ENCODE measurements around the gene NPPB. TPM values are rescaled to one million over a fixed set of nuclear protein-coding genes. Genes with fewer than 3 reads are reported as not detected.

Gene NPPB
- total and polyA plus RNA-seq, 7 experiments from 2014 or later: not detected

DNA sequence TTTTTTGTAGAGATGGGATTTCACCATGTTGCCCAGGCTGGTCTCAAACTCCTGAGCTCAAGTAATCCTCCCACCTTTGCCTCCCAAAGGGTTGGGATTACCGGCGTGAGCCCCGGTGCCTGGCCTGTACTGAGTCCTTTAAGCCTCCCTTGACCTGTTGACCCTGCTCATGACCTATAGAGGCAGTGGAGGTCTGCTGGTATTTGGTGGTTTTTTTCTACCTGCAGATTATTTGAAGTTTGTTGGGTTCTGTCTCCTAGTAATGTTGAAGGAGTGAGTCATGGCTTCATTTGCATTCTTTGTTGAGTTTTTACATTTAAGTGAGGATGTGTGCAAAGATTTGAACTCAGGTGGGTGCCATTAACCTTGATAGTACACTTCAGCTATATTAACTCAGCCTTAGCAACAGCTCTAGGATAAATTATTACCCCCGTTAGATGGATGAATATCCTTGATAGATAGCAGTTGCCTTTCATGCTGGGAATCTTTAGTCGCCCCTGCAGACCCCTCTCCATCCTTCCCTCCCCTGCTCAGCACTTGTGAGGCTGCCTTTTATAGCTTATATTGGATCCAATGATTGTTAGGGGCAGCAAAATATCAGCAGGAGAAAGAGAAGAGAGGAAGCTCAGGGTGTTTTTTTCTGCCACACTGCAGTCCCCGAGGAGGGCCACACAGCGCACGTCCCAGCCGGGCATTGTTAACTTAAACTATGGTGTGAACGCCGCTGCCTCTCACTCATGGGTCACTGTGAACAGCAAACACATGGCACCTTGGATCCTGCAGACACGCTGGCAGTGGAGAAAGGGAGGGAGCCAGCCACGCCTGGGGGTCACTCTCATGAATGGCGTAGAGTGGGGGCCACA, 14.9 kb upstream of the NPPB start:
- no peaks in the 10 kb centered on the region for H3K36me3 Mint-ChIP-seq
- CTCF ChIA-PET: interaction anchor here (0.6 kb wide), 1 partner anchor 34 kb away, joined by 4 read pairs; no protein-coding TSS in a partner anchor

GRCh38 chr1:11872545-11872944, 13.8 kb upstream of the NPPB start:
- no peak overlapping the region for H3K27ac ChIP-seq (ENCODE audit: low read depth, low read length)
- Mint-ChIP-seq H3K9me3 (no peaks in the 10 kb centered on the region), H3K27ac (no peak overlapping the region), H3K27me3 (peaks cover 5 to 32% (median 14%) of the 10 kb centered on the region in 5 donors), H3K4me1 (peaks cover 0 to 1% (median 0%) of the 10 kb centered on the region in 7 donors), H3K36me3 (no peaks in the 10 kb centered on the region), H3K4me3 (no peak overlapping the region)
- ChIA-PET CTCF (interaction anchor here (0.6 kb wide), 1 partner anchor 35 kb away, joined by 4 read pairs; no protein-coding TSS in a partner anchor), POLR2A (no interaction called here)
- ATAC-seq: no peak
- H3K4me3 ChIP-seq (ENCODE audit: low read length): no peak overlapping the region
- no peaks in the 10 kb centered on the region for H3K4me1 ChIP-seq (ENCODE audit: control insufficient read depth in 2 of 2, insufficient read depth in 2 of 2, low read length in 2 of 2)
- DNase-seq: no peak
- H3K27me3 ChIP-seq (ENCODE audit: control insufficient read depth in 2 of 2, insufficient read depth in 2 of 2, low read length in 2 of 2): no peaks in the 10 kb centered on the region
- intact Hi-C loops (cut with micrococcal nuclease): no loop called here
- H3K36me3 ChIP-seq (ENCODE audit: control insufficient read depth in 2 of 3, insufficient read depth in 3 of 3, low read length in 3 of 3): no peaks in the 10 kb centered on the region
- no peaks in the 10 kb centered on the region for H3K9me3 ChIP-seq (ENCODE audit: control insufficient read depth in 2 of 3, low read length in 3 of 3)

More for the DNA sequence above, 14.9 kb upstream of the NPPB start:
- H3K4me1 ChIP-seq (ENCODE audit: control insufficient read depth in 2 of 2, insufficient read depth in 2 of 2, low read length in 2 of 2): no peaks in the 10 kb centered on the region
- H3K9me3 ChIP-seq (ENCODE audit: control insufficient read depth in 2 of 3, low read length in 3 of 3): no peaks in the 10 kb centered on the region
- peaks cover 5 to 32% (median 14%) of the 10 kb centered on the region in 5 donors for H3K27me3 Mint-ChIP-seq
- H3K9me3 Mint-ChIP-seq: no peaks in the 10 kb centered on the region
- ATAC-seq (no peak), DNase-seq (no peak)
- H3K4me3 ChIP-seq (ENCODE audit: low read length): no peak overlapping the region
- POLR2A ChIA-PET: no interaction called here
- H3K27ac ChIP-seq (ENCODE audit: low read depth, low read length): no peak overlapping the region
- peaks cover 0 to 1% (median 0%) of the 10 kb centered on the region in 7 donors for H3K4me1 Mint-ChIP-seq
- no peak overlapping the region for H3K4me3 Mint-ChIP-seq
- no peak overlapping the region for H3K27ac Mint-ChIP-seq
- no peaks in the 10 kb centered on the region for H3K36me3 ChIP-seq (ENCODE audit: control insufficient read depth in 2 of 3, insufficient read depth in 3 of 3, low read length in 3 of 3)
- H3K27me3 ChIP-seq (ENCODE audit: control insufficient read depth in 2 of 2, insufficient read depth in 2 of 2, low read length in 2 of 2): no peaks in the 10 kb centered on the region
- intact Hi-C loops (cut with micrococcal nuclease): no loop called here

DNA sequence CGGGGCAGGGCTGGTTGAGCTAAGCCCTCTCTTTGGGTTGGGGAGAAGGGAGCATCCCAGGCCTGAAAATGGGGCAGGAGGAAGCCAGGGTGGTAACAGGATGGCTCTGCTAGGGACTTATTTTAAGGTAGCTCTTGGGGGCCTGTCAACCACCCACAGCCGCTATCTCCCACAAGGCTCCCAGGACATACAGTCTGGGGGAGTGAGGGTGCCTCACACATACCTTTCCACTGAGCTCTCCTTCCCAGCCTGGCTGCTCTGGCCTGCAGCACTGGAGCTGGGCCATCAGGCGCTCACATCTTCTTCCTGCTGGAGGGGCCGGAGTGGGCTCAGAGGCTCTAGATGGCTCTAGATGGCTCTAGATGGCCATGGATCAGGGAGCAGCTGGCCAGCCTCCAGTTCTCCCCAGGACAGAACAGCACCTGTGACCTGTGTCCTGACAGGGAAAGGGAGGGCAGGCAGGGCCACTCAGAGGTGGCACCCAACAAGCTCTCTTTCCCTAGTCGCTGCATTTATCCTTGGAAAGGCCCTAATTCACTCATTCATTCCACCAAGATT, 11.0 kb upstream of the NPPB start:
- Histone ChIP-seq H3K4me1 (ENCODE audit: control insufficient read depth in 2 of 2, insufficient read depth in 2 of 2, low read length in 2 of 2) (no peaks in the 10 kb centered on the region), H3K9me3 (ENCODE audit: control insufficient read depth in 2 of 3, low read length in 3 of 3) (no peaks in the 10 kb centered on the region), H3K27ac (ENCODE audit: low read depth, low read length) (no peak overlapping the region), H3K27me3 (ENCODE audit: control insufficient read depth in 2 of 2, insufficient read depth in 2 of 2, low read length in 2 of 2) (no peaks in the 10 kb centered on the region), H3K4me3 (ENCODE audit: low read length) (no peak overlapping the region), H3K36me3 (ENCODE audit: control insufficient read depth in 2 of 3, insufficient read depth in 3 of 3, low read length in 3 of 3) (no peaks in the 10 kb centered on the region)
- Mint-ChIP-seq H3K9me3 (no peaks in the 10 kb centered on the region), H3K4me3 (no peak overlapping the region), H3K27me3 (peaks cover 5 to 27% (median 14%) of the 10 kb centered on the region in 5 donors), H3K4me1 (peaks cover 0 to 1% (median 0%) of the 10 kb centered on the region in 7 donors), H3K36me3 (no peaks in the 10 kb centered on the region), H3K27ac (no peak overlapping the region)
- intact Hi-C loops (cut with micrococcal nuclease): no loop called here
- ATAC-seq (no peak), DNase-seq (no peak)
- POLR2A ChIA-PET: interaction anchor here (0.6 kb wide), 1 partner anchor 1666 kb away, joined by 11 read pairs; no protein-coding TSS in a partner anchor
- CTCF ChIA-PET: interaction anchor here (0.6 to 1.5 kb wide), 2 partner anchors 12 to 226 kb away, joined by 3 read pairs; no protein-coding TSS in a partner anchor

DNA sequence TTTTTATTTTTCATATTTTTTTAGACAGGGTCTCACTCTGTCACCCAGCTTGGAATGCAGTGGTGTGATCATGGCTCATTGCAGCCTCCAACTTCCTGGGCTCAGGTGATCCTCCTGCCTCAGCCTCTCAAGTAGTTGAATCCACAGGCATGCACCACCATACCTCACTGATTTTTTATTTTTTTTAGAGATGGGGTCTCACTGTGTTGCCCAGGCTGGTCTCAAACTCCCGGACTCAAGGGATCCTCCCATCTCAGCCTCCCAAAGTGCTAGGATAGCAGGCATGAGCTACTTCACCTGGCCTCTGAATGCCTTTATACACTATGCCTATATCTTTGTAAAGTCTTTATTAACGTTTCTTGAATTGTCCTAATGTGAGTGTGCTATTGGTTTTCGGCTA, 10.4 kb upstream of the NPPB start:
- POLR2A ChIA-PET: interaction anchor here (0.6 kb wide), 1 partner anchor 1665 kb away, joined by 11 read pairs; no protein-coding TSS in a partner anchor

DNA sequence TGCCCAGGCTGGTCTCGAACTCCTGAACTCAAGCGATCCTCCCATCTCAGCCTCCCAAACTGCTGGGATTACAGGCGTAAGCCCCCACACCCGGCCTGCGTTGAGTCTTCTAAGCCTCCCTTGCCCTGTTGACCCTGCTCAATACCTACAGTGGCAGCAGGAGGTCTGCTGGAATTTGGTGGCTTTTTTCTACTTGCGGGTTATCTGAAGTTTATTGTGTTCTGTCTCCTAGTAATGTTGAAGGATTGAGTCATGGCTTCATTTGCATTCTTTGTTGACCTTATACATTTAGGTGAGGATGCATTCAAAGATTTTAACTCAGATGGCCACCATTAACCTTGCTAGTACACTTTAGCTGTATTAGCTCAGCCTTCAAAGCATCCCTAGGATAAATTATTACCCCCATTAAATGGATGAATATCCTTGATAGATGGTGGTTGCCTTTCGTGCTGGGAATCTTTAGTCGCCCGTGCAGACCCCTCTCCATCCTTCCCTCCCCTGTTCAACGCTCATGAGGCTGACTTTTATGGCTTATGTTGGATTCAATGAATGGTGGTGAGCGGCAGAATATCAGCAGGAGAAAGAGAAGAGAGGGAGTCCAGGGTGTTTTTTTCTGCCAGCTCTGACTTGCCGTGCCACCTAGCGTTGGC, 9.7 kb upstream of the NPPB start:
- Histone ChIP-seq H3K9me3 (ENCODE audit: control insufficient read depth in 2 of 3, low read length in 3 of 3) (no peaks in the 10 kb centered on the region), H3K36me3 (ENCODE audit: control insufficient read depth in 2 of 3, insufficient read depth in 3 of 3, low read length in 3 of 3) (no peaks in the 10 kb centered on the region), H3K4me3 (ENCODE audit: low read length) (no peak overlapping the region), H3K4me1 (ENCODE audit: control insufficient read depth in 2 of 2, insufficient read depth in 2 of 2, low read length in 2 of 2) (no peaks in the 10 kb centered on the region), H3K27me3 (ENCODE audit: control insufficient read depth in 2 of 2, insufficient read depth in 2 of 2, low read length in 2 of 2) (no peaks in the 10 kb centered on the region), H3K27ac (ENCODE audit: low read depth, low read length) (no peak overlapping the region)
- no peaks in the 10 kb centered on the region for H3K36me3 Mint-ChIP-seq
- H3K9me3 Mint-ChIP-seq: no peaks in the 10 kb centered on the region
- POLR2A ChIA-PET: interaction anchor here (0.7 kb wide), 1 partner anchor 625 kb away, joined by 4 read pairs; no protein-coding TSS in a partner anchor
- DNase-seq (no peak), ATAC-seq (no peak)
- peaks cover 5 to 22% (median 16%) of the 10 kb centered on the region in 5 donors for H3K27me3 Mint-ChIP-seq
- no peak overlapping the region for H3K4me3 Mint-ChIP-seq
- intact Hi-C loops (cut with micrococcal nuclease): no loop called here
- H3K4me1 Mint-ChIP-seq: no peaks in the 10 kb centered on the region
- no peak overlapping the region for H3K27ac Mint-ChIP-seq
- CTCF ChIA-PET: interaction anchor here (1.5 kb wide), 1 partner anchor 11 kb away, joined by 3 read pairs; no protein-coding TSS in a partner anchor

More for the DNA sequence above, 10.4 kb upstream of the NPPB start:
- H3K4me3 Mint-ChIP-seq: no peak overlapping the region
- H3K27me3 Mint-ChIP-seq: peaks cover 5 to 25% (median 16%) of the 10 kb centered on the region in 5 donors
- Histone ChIP-seq H3K4me3 (ENCODE audit: low read length) (no peak overlapping the region), H3K27ac (ENCODE audit: low read depth, low read length) (no peak overlapping the region), H3K36me3 (ENCODE audit: control insufficient read depth in 2 of 3, insufficient read depth in 3 of 3, low read length in 3 of 3) (no peaks in the 10 kb centered on the region), H3K9me3 (ENCODE audit: control insufficient read depth in 2 of 3, low read length in 3 of 3) (no peaks in the 10 kb centered on the region), H3K27me3 (ENCODE audit: control insufficient read depth in 2 of 2, insufficient read depth in 2 of 2, low read length in 2 of 2) (no peaks in the 10 kb centered on the region), H3K4me1 (ENCODE audit: control insufficient read depth in 2 of 2, insufficient read depth in 2 of 2, low read length in 2 of 2) (no peaks in the 10 kb centered on the region)
- CTCF ChIA-PET: interaction anchor here (1.5 kb wide), 1 partner anchor 12 kb away, joined by 3 read pairs; no protein-coding TSS in a partner anchor
- no peak overlapping the region for H3K27ac Mint-ChIP-seq
- DNase-seq: no peak
- no peak for ATAC-seq
- H3K4me1 Mint-ChIP-seq: peaks cover 0 to 1% (median 0%) of the 10 kb centered on the region in 7 donors
- no peaks in the 10 kb centered on the region for H3K9me3 Mint-ChIP-seq
- H3K36me3 Mint-ChIP-seq: no peaks in the 10 kb centered on the region
- intact Hi-C loops (cut with micrococcal nuclease): no loop called here

DNA sequence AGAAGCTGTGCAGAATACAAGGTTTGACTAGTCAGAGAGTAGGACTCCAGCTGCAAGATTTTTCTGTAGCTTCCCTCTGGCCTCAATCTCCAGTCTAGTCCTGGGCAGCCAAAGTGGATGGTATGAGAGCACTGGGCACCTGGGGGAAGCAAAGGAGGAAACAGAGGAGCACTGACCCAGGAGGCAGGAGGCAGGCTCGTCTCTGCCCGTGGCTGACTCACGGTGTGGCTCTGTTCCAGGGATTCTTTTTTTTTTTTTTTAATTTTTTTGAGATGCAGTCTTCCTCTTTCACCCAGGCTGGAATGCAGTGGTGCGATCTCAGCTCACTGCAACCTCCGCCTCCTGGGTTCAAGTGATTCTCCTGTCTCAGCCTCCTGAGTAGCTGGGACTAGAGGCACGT, 4.1 kb upstream of the NPPB start:
- H3K9me3 Mint-ChIP-seq: peaks cover 0 to 7% (median 0%) of the 10 kb centered on the region in 11 donors

More for the DNA sequence above, 4.1 kb upstream of the NPPB start:
- DNase-seq (no peak), ATAC-seq (no peak)
- ChIA-PET POLR2A (no interaction called here), CTCF (interaction anchor here (1.3 kb wide), 1 partner anchor 15 kb away, joined by 3 read pairs; the partner anchor contains the start of gene NPPA)
- H3K36me3 ChIP-seq (ENCODE audit: control insufficient read depth in 2 of 3, insufficient read depth in 3 of 3, low read length in 3 of 3): no peaks in the 10 kb centered on the region
- H3K4me1 ChIP-seq (ENCODE audit: control insufficient read depth in 2 of 2, insufficient read depth in 2 of 2, low read length in 2 of 2): no peaks in the 10 kb centered on the region
- H3K27ac ChIP-seq (ENCODE audit: low read depth, low read length): no peak overlapping the region
- Mint-ChIP-seq H3K27ac (no peak overlapping the region), H3K27me3 (peaks cover 35 to 47% (median 42%) of the 10 kb centered on the region in 5 donors), H3K4me1 (peaks cover 0 to 4% (median 0%) of the 10 kb centered on the region in 7 donors), H3K36me3 (no peaks in the 10 kb centered on the region), H3K4me3 (no peak overlapping the region)
- H3K9me3 ChIP-seq (ENCODE audit: control insufficient read depth in 2 of 3, low read length in 3 of 3): no peaks in the 10 kb centered on the region
- H3K27me3 ChIP-seq (ENCODE audit: control insufficient read depth in 2 of 2, insufficient read depth in 2 of 2, low read length in 2 of 2): peaks cover 0 to 11% of the 10 kb centered on the region in 2 donors
- no peak overlapping the region for H3K4me3 ChIP-seq (ENCODE audit: low read length)
- intact Hi-C loops (cut with micrococcal nuclease): no loop called here
